Pancreas (tissue), 10 donors: ENCODE results near the gene NTF3. TPM values are rescaled to one million over a fixed set of nuclear protein-coding genes. Genes with fewer than 3 reads are reported as not detected.

Source experiments
- ATAC-seq, 4 donors: fragments of 200-7000 bp; cut with Tn5 transposase; one replicate each; pipeline versions ENCODE4 v1.8.0 to v1.9.1; 2020; ENCODE audit warnings: mild to moderate bottlenecking in 4 of 4, moderate library complexity in 4 of 4
- DNase-seq, 6 donors: peaks; one replicate each; pipeline ENCODE4 v3.0.0-alpha.2; 2020
- FAIRE-seq: peaks from 2 replicates; lab custom pipeline; 2012; peaks lifted over from hg19 to GRCh38; lab: Jason Lieb, UNC
- H3K27ac ChIP-seq, 4 donors: fragments of 200-600 bp; sonication (generic); 1 replicate in 3 of 4; 2 replicates in 1 of 4; pipeline versions ENCODE4 v1.5.0 to v1.8.0; 2020
- H3K27me3 ChIP-seq, 4 donors: fragments of 200-600 bp; one replicate each; pipeline ENCODE4 v1.8.0; 2021
- H3K36me3 ChIP-seq, 3 donors: fragments of 200-600 bp; sonication (generic) in 1 of 3; one replicate each; pipeline versions ENCODE4 v1.5.0 to v1.8.0; 2020 to 2021
- H3K4me1 ChIP-seq, 3 donors: fragments of 200-600 bp; one replicate each; pipeline ENCODE4 v1.8.0; 2021
- H3K4me3 ChIP-seq, 4 donors: fragments of 200-600 bp; sonication (generic) in 2 of 4; one replicate each; pipeline versions ENCODE4 v1.5.0 to v1.8.0; 2020 to 2021
- H3K9me3 ChIP-seq, 4 donors: fragments of 200-600 bp; one replicate each; pipeline ENCODE4 v1.8.0; 2021
- CTCF ChIP-seq, 4 donors: fragments of 200-600 bp; sonication (generic) in 3 of 4; IDR thresholded peaks; one replicate each; pipeline versions ENCODE4 v1.5.0 to v1.8.0; 2021; ENCODE audit warnings: antibody characterized with exemption in 4 of 4
- WGBS, 2 donors: extraction: QIAGEN DNeasy Blood & Tissue Kit; methylation state at CpG; one replicate each; pipeline ENCODE4 v1.1.7; 2013; 5-methylcytosine and 5-hydroxymethylcytosine counted together
- intact Hi-C, 3 donors: fragments of 100-400 bp; cut with DNase I; formaldehyde crosslinking; loops; one replicate each; pipeline versions ENCODE4 v1.11.1 to v1.14.2; 2022
- polyA plus RNA-seq, 2 donors: library from polyadenylated mRNA; stranded (reverse); fragments of 200-250 nt; gene quantifications; one replicate each; pipeline ENCODE4 v1.2.3, GENCODE V29; 2013
- total RNA-seq, 6 donors: library from RNA; stranded (reverse); fragmentation: NEBNext Ultra II Directional in 4 of 6; extraction: Animal tissue kit (Norgen Biotek cat#: 25700) in 4 of 6; gene quantifications; one replicate each; pipeline versions ENCODE4 v1.2.1 to v1.2.4, GENCODE V29; 2021 to 2023
- donor health status: healthy with polysubstance abuse.
- donor health status: DM: no; HTN: no; CAD: no; lungs with moderate emphysema.
- donor health status: DM: no; HTN: no; CAD: no.
- donor health status: control.
- donor health status: control.
- donor health status: Bipolar disorder and iron deficiency.
- donor health status: DM: yes; HTN: yes; CAD: no.
- donor health status: DM: no; HTN: no; CAD: no.
- donor health status: DM: no; HTN: no; CAD: no.
- donor health status: DM: yes; HTN: yes; CAD: no.

Gene NTF3
- total and polyA plus RNA-seq, 8 donors: 0.46 to 0.63 TPM; not detected in 6

- TF ChIP-seq CTCF (IDR thresholded peaks at IDR 0.05): no peak
- DNase-seq (peak in 1 of 6 donors; percentile 35), ATAC-seq (no peak), FAIRE-seq (no peak)
- H3K4me1 ChIP-seq: no peaks in the 10 kb centered on the region
- peak overlapping the region in 1 of 4 donors; percentile 17 for H3K4me3 ChIP-seq
- peaks cover 0 to 39% (median 2%) of the 10 kb centered on the region in 4 donors for H3K27me3 ChIP-seq
- no peaks in the 10 kb centered on the region for H3K9me3 ChIP-seq
- intact Hi-C loops: no loop called here
- H3K27ac ChIP-seq: no peak overlapping the region
- WGBS, 2 donors: 3% methylated on average over 54 to 58 of the region's 58 CpGs
- no peaks in the 10 kb centered on the region for H3K36me3 ChIP-seq
Observed at GRCh38 chr12:5430641-5431603, 986 bp upstream of the NTF3 start.

GRCh38 chr12:5433081-5433844 lies 1.4 kb downstream of the NTF3 start:
- no peak overlapping the region for H3K27ac ChIP-seq
- FAIRE-seq (no peak), DNase-seq (no peak), ATAC-seq (peak in 1 of 4 donors; percentile 14)
- TF ChIP-seq CTCF (IDR thresholded peaks at IDR 0.05): no peak
- 1 to 2% methylated on average over 56 to 59 of the region's 59 CpGs for WGBS, 2 donors
- H3K4me3 ChIP-seq: peak overlapping the region in 1 of 4 donors; percentile 22
- H3K36me3 ChIP-seq: no peaks in the 10 kb centered on the region
- H3K9me3 ChIP-seq: no peaks in the 10 kb centered on the region
- H3K4me1 ChIP-seq: no peaks in the 10 kb centered on the region
- intact Hi-C loops: no loop called here
- peaks cover 0 to 35% (median 2%) of the 10 kb centered on the region in 4 donors for H3K27me3 ChIP-seq

- H3K27me3 ChIP-seq: peaks cover 0 to 34% (median 2%) of the 10 kb centered on the region in 4 donors
Observed at GRCh38 chr12:5433845-5434646, 2.1 kb downstream of the NTF3 start.

More at GRCh38 chr12:5433845-5434646, 2.1 kb downstream of the NTF3 start:
- H3K9me3 ChIP-seq: no peaks in the 10 kb centered on the region
- DNase-seq (no peak), FAIRE-seq (no peak), ATAC-seq (no peak)
- H3K4me3 ChIP-seq: no peak overlapping the region
- no peak overlapping the region for H3K27ac ChIP-seq
- no peaks in the 10 kb centered on the region for H3K36me3 ChIP-seq
- 3 to 12% methylated on average over 15 of the region's 15 CpGs for WGBS, 2 donors
- TF ChIP-seq CTCF (IDR thresholded peaks at IDR 0.05): no peak
- intact Hi-C loops: no loop called here
- H3K4me1 ChIP-seq: no peaks in the 10 kb centered on the region
